ENCODE data around the gene KLHL17. TPM values are rescaled to one million over a fixed set of nuclear protein-coding genes. Genes with fewer than 3 reads are reported as not detected.

Gene KLHL17
- total RNA-seq, 1 experiment from 2014 or later, result 41.4 TPM

- Histone ChIP-seq H3K14ac (ENCODE audit: insufficient read depth, low read length) (no peak overlapping the region), H3K79me1 (ENCODE audit: insufficient read depth, low read depth, low read length, poor library complexity, severe bottlenecking) (no peaks in the 10 kb centered on the region), H2BK120ac (ENCODE audit: low read depth, low read length, poor library complexity, severe bottlenecking) (no peak overlapping the region), H2BK20ac (ENCODE audit: low read depth, low read length, poor library complexity, severe bottlenecking) (no peak overlapping the region), H4K20me1 (ENCODE audit: control insufficient read depth, insufficient read depth, insufficient read length) (no peaks in the 10 kb centered on the region), H3K9me3 (ENCODE audit: control insufficient read depth, low read depth, low read length) (no peaks in the 10 kb centered on the region), H3K23me2 (ENCODE audit: insufficient read length, low read depth, low read length, poor library complexity, severe bottlenecking) (peaks cover 9% of the 10 kb centered on the region), H2BK5ac (ENCODE audit: insufficient read length, low read length) (no peak overlapping the region), H4K8ac (replicated peaks; ENCODE audit: insufficient read length, low read depth, low read length) (no peak overlapping the region), H3K79me2 (ENCODE audit: insufficient read depth, low read length) (no peaks in the 10 kb centered on the region), H3K23ac (ENCODE audit: insufficient read length, low read depth, low read length) (no peak overlapping the region), H4K91ac (ENCODE audit: insufficient read length, low read depth, low read length) (no peak overlapping the region), H2AFZ (ENCODE audit: low read length) (no peak overlapping the region), H4K5ac (ENCODE audit: insufficient read length, low read depth, low read length) (no peak overlapping the region), H3K18ac (ENCODE audit: insufficient read length, low read depth, low read length) (no peak overlapping the region), H3K9ac (ENCODE audit: extremely low read depth, insufficient read length, low read length) (no peak overlapping the region), H3K4me1 (ENCODE audit: insufficient read depth, low read length) (no peaks in the 10 kb centered on the region), H3K27ac (ENCODE audit: insufficient read length, low read depth, low read length) (no peak overlapping the region), H3K27me3 (ENCODE audit: insufficient read depth, low read length) (no peaks in the 10 kb centered on the region), H3T11ph (ENCODE audit: low read length) (no peak overlapping the region), H3K4ac (ENCODE audit: low read depth, low read length) (no peak overlapping the region), H2AK5ac (ENCODE audit: insufficient read length, low read length) (no peak overlapping the region), H2BK12ac (ENCODE audit: insufficient read length, low read depth, low read length) (no peak overlapping the region), H3K4me2 (ENCODE audit: insufficient read depth, insufficient read length, low read length) (no peak overlapping the region), H3K56ac (ENCODE audit: insufficient read length, low read depth, low read length) (no peak overlapping the region), H2BK15ac (ENCODE audit: low read depth, low read length) (no peak overlapping the region)
- peak; percentile 52 for DNase-seq
- peak overlapping the region in 2 of 3 experiments; percentile 40 to 74; a peak in 1 of 7 replicates for H3K27ac Mint-ChIP-seq
- H3K4me3 Mint-ChIP-seq, result no peak overlapping the region
- WGBS (ENCODE audit: extremely low coverage, insufficient read length, low lambda C conversion rate), result no CpG with 5 or more reads among the region's 20 CpGs
- TF ChIP-seq CTCF (conservative IDR thresholded peaks at IDR 0.05), result peak; percentile 44; the same call in 2 of the 3 replicates
- H3K27me3 Mint-ChIP-seq (ENCODE audit: low read depth), result peaks cover 7% of the 10 kb centered on the region
- no peaks in the 10 kb centered on the region; a peak in 1 of 7 replicates for H3K36me3 Mint-ChIP-seq (ENCODE audit: insufficient read depth in 1 of 3, low read depth in 3 of 3)
- H3K4me1 Mint-ChIP-seq, result peaks cover 19 to 29% of the 10 kb centered on the region in 2 experiments
- H3K9me3 Mint-ChIP-seq, result peaks cover 0 to 3% of the 10 kb centered on the region in 2 experiments; a peak in 2 of 5 replicates
These were observed 54.7 kb downstream of the KLHL17 start for GRCh38 chr1:1014799-1015681.

Other genes starting within 250 kb of the KLHL17 start
- 13.5 and 15.7 TPM in 2 replicates for gene SAMD11, start 36.7 kb upstream of the KLHL17 start, total RNA-seq (2021)
- gene NOC2L, start 1.3 kb upstream of the KLHL17 start, total RNA-seq (2021), result 130 and 138 TPM in 2 replicates
- gene PLEKHN1, start 5.9 kb downstream of the KLHL17 start, total RNA-seq (2021), result 2.0 and 3.0 TPM in 2 replicates
- gene PERM1, start 21.5 kb downstream of the KLHL17 start, total RNA-seq (2021), result not detected in 2 replicates
- 3.7 and 4.0 TPM in 2 replicates for gene HES4, start 39.5 kb downstream of the KLHL17 start, total RNA-seq (2021)
- gene ISG15, start 52.9 kb downstream of the KLHL17 start, total RNA-seq (2021), result 39.7 and 40.8 TPM in 2 replicates
- gene AGRN, start 59.5 kb downstream of the KLHL17 start, total RNA-seq (2021), result 173 and 175 TPM in 2 replicates
- not detected in 2 replicates for gene RNF223, start 113.7 kb downstream of the KLHL17 start, total RNA-seq (2021)
- gene C1orf159, start 155.5 kb downstream of the KLHL17 start, total RNA-seq (2021), result 10.1 and 12.3 TPM in 2 replicates
- 0.68 and 0.79 TPM in 2 replicates for gene TTLL10, start 213.3 kb downstream of the KLHL17 start, total RNA-seq (2021)
- 1.9 and 2.0 TPM in 2 replicates for gene TNFRSF18, start 246.0 kb downstream of the KLHL17 start, total RNA-seq (2021)

Data from H9 (cell line).